GM19023 (cell line): ENCODE data around the gene MDM4.
"Not testable (repeated sequence)": the region's sequence is repeated elsewhere in the genome, so short reads cannot be mapped to it uniquely, and the experiment has no call there.

ENCODE experiments used
- ATAC-seq: cut with Tn5 transposase; IDR thresholded peaks from one replicate; pipeline ENCODE4 v1.9.1; 2021; ENCODE audit warnings: mild to moderate bottlenecking, moderate library complexity; ENCODE audit not compliant: unreplicated experiment

The MDM4 gene

GRCh38 chr1:204560002-204560401, 43.8 kb downstream of the MDM4 start:
- not testable (repeated sequence) for ATAC-seq

GRCh38 chr1:204560590-204561150, 44.5 kb downstream of the MDM4 start:
- no peak for ATAC-seq

GRCh38 chr1:204562075-204562990, 46.1 kb downstream of the MDM4 start:
- no peak for ATAC-seq

GRCh38 chr1:204563307-204563706, 47.1 kb downstream of the MDM4 start:
- ATAC-seq, result no peak

- ATAC-seq, result no peak
These were observed 47.6 kb downstream of the MDM4 start for GRCh38 chr1:204563780-204564179.

GRCh38 chr1:204564835-204565234, 48.6 kb downstream of the MDM4 start:
- peak; percentile 80 for ATAC-seq

GRCh38 chr1:204565617-204566582, 49.7 kb downstream of the MDM4 start:
- no peak for ATAC-seq

- ATAC-seq, result no peak
These were observed 50.4 kb downstream of the MDM4 start for GRCh38 chr1:204566583-204566955.

GRCh38 chr1:204567071-204567470, 50.9 kb downstream of the MDM4 start:
- ATAC-seq, result no peak

GRCh38 chr1:204568576-204569315, 52.5 kb downstream of the MDM4 start:
- ATAC-seq, result no peak

- ATAC-seq, result no peak
These were observed 53.3 kb downstream of the MDM4 start for GRCh38 chr1:204569478-204569877.

- not testable (repeated sequence) for ATAC-seq
These were observed 53.8 kb downstream of the MDM4 start for GRCh38 chr1:204570021-204570420.

GRCh38 chr1:204571128-204571527, 54.9 kb downstream of the MDM4 start:
- ATAC-seq, result no peak

GRCh38 chr1:204571631-204572030, 55.4 kb downstream of the MDM4 start:
- no peak for ATAC-seq

- no peak for ATAC-seq
These were observed 57.0 kb downstream of the MDM4 start for GRCh38 chr1:204572923-204573922.

- ATAC-seq, result no peak
These were observed 58.0 kb downstream of the MDM4 start for GRCh38 chr1:204574016-204574864.

- ATAC-seq, result no peak
These were observed 58.6 kb downstream of the MDM4 start for GRCh38 chr1:204574865-204575163.
